ENCODE measurements around the gene CR1.
"Not testable (repeated sequence)": the region's sequence is repeated elsewhere in the genome, so short reads cannot be mapped to it uniquely, and the experiment has no call there.

GRCh38 chr1:207554823-207555222 lies 58.9 kb downstream of the CR1 start:
- TF ChIP-seq CTCF, POLR2A, EP300 (IDR thresholded peaks at IDR 0.05): not testable (repeated sequence)

Data from ovary (tissue), 3 donors.